Kidney epithelial cell (primary cell): ENCODE measurements around the gene DLGAP1. TPM values are rescaled to one million over a fixed set of nuclear protein-coding genes. Genes with fewer than 3 reads are reported as not detected.

Source experiments
- DNase-seq: peaks from one replicate; pipeline ENCODE4 v3.0.0-alpha.2; 2010; ENCODE audit warnings: low read depth
- H3K27me3 ChIP-seq: 2 replicates; pipeline ENCODE4 v1.6.0; 2011; ENCODE audit warnings: low read length; ENCODE audit not compliant: control insufficient read depth, insufficient read depth
- H3K36me3 ChIP-seq: 2 replicates; pipeline ENCODE4 v1.5.1; 2011; ENCODE audit warnings: low read length; ENCODE audit not compliant: control insufficient read depth, insufficient read depth
- H3K4me3 ChIP-seq: 2 replicates; pipeline ENCODE4 v1.5.1; 2011; ENCODE audit warnings: low read depth, mild to moderate bottlenecking, control low read depth, low read length
- CTCF ChIP-seq: IDR thresholded peaks from 2 replicates; pipeline ENCODE4 v1.5.1; 2011; ENCODE audit warnings: mild to moderate bottlenecking, moderate library complexity, low read length, control low read depth, inconsistent platforms; ENCODE audit not compliant: insufficient read depth, poor library complexity, severe bottlenecking
- total RNA-seq: library from RNA; depleted of rRNA; stranded (reverse); fragments of >200 nt; gene quantifications from 2 replicates; pipeline ENCODE4 v1.2.3, GENCODE V29; 2015

DLGAP1 gene
- total RNA-seq, 1 donor from 2014 or later = 2.6 TPM

- H3K36me3 ChIP-seq = no peaks in the 10 kb centered on the region
- no peak overlapping the region for H3K4me3 ChIP-seq
- DNase-seq = no peak
- no peak for TF ChIP-seq CTCF
- H3K27me3 ChIP-seq = no peaks in the 10 kb centered on the region
Observed at GRCh38 chr18:3598581-3598980, 856.5 kb downstream of the DLGAP1 start.

DNA sequence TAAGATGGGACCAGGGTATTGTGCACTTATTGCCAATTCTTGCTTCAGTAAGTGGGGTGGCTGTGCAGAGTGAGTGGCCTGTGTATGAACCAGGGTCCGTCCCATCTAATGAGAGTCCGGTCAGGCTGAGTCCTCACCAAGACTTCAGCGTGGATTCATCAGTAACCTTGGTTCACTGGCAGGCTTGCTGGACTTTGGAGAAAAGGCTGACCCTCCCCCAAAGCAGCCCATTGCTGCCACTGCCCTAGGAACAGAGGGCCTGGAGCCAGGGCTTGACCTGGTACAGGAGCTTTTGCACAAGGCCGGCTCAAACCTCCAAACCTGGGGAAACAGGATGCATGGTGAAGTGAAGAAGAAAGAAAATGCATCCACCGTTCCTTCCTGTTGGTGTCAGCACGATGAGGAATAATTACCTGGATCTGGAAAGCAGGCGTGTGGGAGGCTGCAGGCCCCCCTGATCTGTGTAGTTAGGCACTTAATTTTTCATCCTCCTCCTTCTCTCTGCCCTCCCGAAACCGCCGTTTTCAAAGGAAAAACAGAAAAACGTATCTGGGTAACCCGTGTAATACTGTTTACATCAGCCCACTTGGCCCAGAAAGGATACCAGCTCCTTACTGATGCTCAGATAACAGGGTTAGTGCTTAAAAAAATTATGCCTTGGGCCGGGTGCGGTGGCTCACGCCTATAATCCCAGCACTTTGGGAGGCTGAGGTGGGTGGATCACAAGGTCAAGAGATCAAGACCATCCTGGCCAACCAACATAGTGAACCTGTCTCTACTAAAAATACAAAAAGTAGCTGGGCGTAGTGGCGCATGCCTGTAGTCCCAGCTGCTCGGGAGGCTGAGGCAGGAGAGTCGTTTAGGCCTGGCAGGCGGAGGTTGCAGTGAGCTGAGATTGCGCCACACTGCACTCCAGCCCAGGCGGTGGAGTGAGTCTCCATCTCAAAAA, 857.4 kb downstream of the DLGAP1 start:
- H3K36me3 ChIP-seq = no peaks in the 10 kb centered on the region
- no peak overlapping the region for H3K4me3 ChIP-seq
- TF ChIP-seq CTCF = no peak
- H3K27me3 ChIP-seq = no peaks in the 10 kb centered on the region
- no peak for DNase-seq

- DNase-seq = no peak
- Histone ChIP-seq H3K36me3 (no peaks in the 10 kb centered on the region), H3K27me3 (no peaks in the 10 kb centered on the region), H3K4me3 (peak overlapping the region; percentile 27)
- TF ChIP-seq CTCF = peak; percentile 38
Observed at GRCh38 chr18:3596637-3597384, 858.3 kb downstream of the DLGAP1 start.

DNA sequence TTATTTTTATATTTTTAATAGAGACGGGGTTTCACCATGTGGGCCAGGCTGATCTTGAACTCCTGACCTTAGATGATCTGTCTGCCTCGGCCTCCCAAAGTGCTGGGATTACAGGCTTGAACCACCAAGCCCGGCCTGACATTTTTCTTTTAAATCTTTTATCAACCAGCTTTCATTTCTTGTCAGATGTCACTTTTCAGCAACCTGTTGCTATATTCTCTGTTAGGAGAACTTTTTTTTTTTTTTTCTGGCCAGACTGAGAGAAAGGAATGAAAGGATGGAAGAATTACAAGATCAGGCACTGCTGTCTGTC, 858.8 kb downstream of the DLGAP1 start:
- H3K4me3 ChIP-seq = peak overlapping the region; percentile 27
- H3K36me3 ChIP-seq = no peaks in the 10 kb centered on the region
- H3K27me3 ChIP-seq = no peaks in the 10 kb centered on the region
- DNase-seq = no peak
- no peak for TF ChIP-seq CTCF

- TF ChIP-seq CTCF = no peak
- no peaks in the 10 kb centered on the region for H3K36me3 ChIP-seq
- peak; percentile 99 for DNase-seq
- no peaks in the 10 kb centered on the region for H3K27me3 ChIP-seq
- H3K4me3 ChIP-seq = peak overlapping the region; percentile 44
Observed at GRCh38 chr18:3595369-3596273, 859.5 kb downstream of the DLGAP1 start.
